Fibroblast of skin of abdomen (primary cell): Measurements from ENCODE around the gene BEAN1.
"Not testable (repeated sequence)": the region's sequence is repeated elsewhere in the genome, so short reads cannot be mapped to it uniquely, and the experiment has no call there.

ENCODE experiments used
- DNase-seq: peaks from one replicate; pipeline ENCODE4 v3.0.0-alpha.2; 2013

BEAN1 gene

GRCh38 chr16:66486773-66487579 is 59.9 kb downstream of the BEAN1 start:
- peak; percentile 68 for DNase-seq

- peak; percentile 17 for DNase-seq
These were observed 60.6 kb downstream of the BEAN1 start for GRCh38 chr16:66487580-66488275.

GRCh38 chr16:66488505-66488904 is 61.4 kb downstream of the BEAN1 start:
- DNase-seq, result no peak

GRCh38 chr16:66489385-66489784 is 62.3 kb downstream of the BEAN1 start:
- no peak for DNase-seq

- DNase-seq, result no peak
These were observed 62.7 kb downstream of the BEAN1 start for GRCh38 chr16:66489818-66490217.

GRCh38 chr16:66490774-66491715 is 64.0 kb downstream of the BEAN1 start:
- DNase-seq, result no peak

GRCh38 chr16:66491716-66492064 is 64.6 kb downstream of the BEAN1 start:
- no peak for DNase-seq

- no peak for DNase-seq
These were observed 66.7 kb downstream of the BEAN1 start for GRCh38 chr16:66493490-66494401.

GRCh38 chr16:66494916-66495315 is 67.8 kb downstream of the BEAN1 start:
- DNase-seq, result no peak

GRCh38 chr16:66495440-66495839 is 68.3 kb downstream of the BEAN1 start:
- no peak for DNase-seq

- not testable (repeated sequence) for DNase-seq
These were observed 69.1 kb downstream of the BEAN1 start for GRCh38 chr16:66496226-66496625.

GRCh38 chr16:66497921-66498320 is 70.8 kb downstream of the BEAN1 start:
- not testable (repeated sequence) for DNase-seq

- DNase-seq, result not testable (repeated sequence)
These were observed 74.5 kb downstream of the BEAN1 start for GRCh38 chr16:66501563-66501962.

GRCh38 chr16:66502020-66502913 is 75.2 kb downstream of the BEAN1 start:
- peak; percentile 32 for DNase-seq

- DNase-seq, result no peak
These were observed 75.9 kb downstream of the BEAN1 start for GRCh38 chr16:66503030-66503429.

GRCh38 chr16:66503612-66504011 is 76.5 kb downstream of the BEAN1 start:
- no peak for DNase-seq

GRCh38 chr16:66507731-66508239 is 80.7 kb downstream of the BEAN1 start:
- DNase-seq, result no peak

GRCh38 chr16:66508248-66508913 is 81.3 kb downstream of the BEAN1 start:
- DNase-seq, result no peak

- no peak for DNase-seq
These were observed 81.9 kb downstream of the BEAN1 start for GRCh38 chr16:66508914-66509496.

GRCh38 chr16:66509576-66509975 is 82.5 kb downstream of the BEAN1 start:
- DNase-seq, result no peak
